Lung (tissue), 12 donors: Measurements from ENCODE around the gene NLRC3. TPM values are rescaled to one million over a fixed set of nuclear protein-coding genes. Genes with fewer than 3 reads are reported as not detected.

Source experiments
- ATAC-seq: fragments of 200-7000 bp; cut with Tn5 transposase; one replicate; pipeline ENCODE4 v1.9.1; 2020; ENCODE audit warnings: moderate number of reproducible peaks; ENCODE audit not compliant: insufficient read depth, low FRiP score
- DNase-seq, 3 donors: peaks; one replicate each; pipeline ENCODE4 v3.0.0-alpha.2; 2013 to 2017
- H3K27ac ChIP-seq, 2 donors: one replicate each; pipeline ENCODE4 v1.5.1; 2013; ENCODE audit warnings: mild to moderate bottlenecking in 2 of 2, moderate library complexity in 2 of 2, control low read depth in 1 of 2, inconsistent platforms in 1 of 2, low read depth in 1 of 2, low read length in 1 of 2
- H3K27me3 ChIP-seq, 3 donors: one replicate each; pipeline ENCODE4 v1.5.1; 2013; ENCODE audit warnings: low read length in 2 of 3; ENCODE audit not compliant: control insufficient read depth in 3 of 3, insufficient read depth in 3 of 3
- H3K36me3 ChIP-seq, 4 donors: one replicate each; pipeline ENCODE4 v1.5.1; 2013; ENCODE audit warnings: low read length in 4 of 4, mild to moderate bottlenecking in 1 of 4, moderate library complexity in 1 of 4; ENCODE audit not compliant: control insufficient read depth in 4 of 4, insufficient read depth in 4 of 4
- H3K4me1 ChIP-seq, 5 donors: one replicate each; pipeline ENCODE4 v1.5.1; 2013; ENCODE audit warnings: low read length in 5 of 5, mild to moderate bottlenecking in 2 of 5, moderate library complexity in 1 of 5; ENCODE audit not compliant: control insufficient read depth in 5 of 5, insufficient read depth in 5 of 5
- H3K4me3 ChIP-seq: one replicate; pipeline ENCODE4 v1.5.1; 2013; ENCODE audit warnings: mild to moderate bottlenecking, control low read depth, moderate library complexity
- H3K9ac ChIP-seq, 2 donors: one replicate each; pipeline ENCODE4 v1.5.1; 2013; ENCODE audit warnings: low read length in 2 of 2, control low read depth in 1 of 2; ENCODE audit not compliant: insufficient read depth in 1 of 2
- H3K9me3 ChIP-seq, 4 donors: one replicate each; pipeline ENCODE4 v1.5.1; 2013; ENCODE audit warnings: low read length in 3 of 4, mild to moderate bottlenecking in 1 of 4, moderate library complexity in 1 of 4; ENCODE audit not compliant: control insufficient read depth in 4 of 4, insufficient read depth in 3 of 4
- WGBS, 2 donors: extraction: QIAGEN DNeasy Blood & Tissue Kit; methylation state at CpG; one replicate each; pipeline ENCODE4 v1.1.7; 2013; 5-methylcytosine and 5-hydroxymethylcytosine counted together
- polyA plus RNA-seq, 2 donors: library from polyadenylated mRNA; stranded (reverse); fragments of 200-250 nt; gene quantifications; one replicate each; pipeline ENCODE4 v1.2.1, GENCODE V29; 2013
- total RNA-seq, 2 donors: library from RNA; depleted of rRNA in 1 of 2; stranded (reverse); fragments of >200 nt in 1 of 2; gene quantifications; one replicate each; pipeline ENCODE4 v1.2.1, GENCODE V29; 2014 to 2021
- TF ChIP-seq, protein P1 (sequence below): IDR thresholded peaks from 2 replicates; pipeline ENCODE4 v1.5.1; 2012; ENCODE audit warnings: mild to moderate bottlenecking; ENCODE audit errors: control extremely low read depth, extremely low read depth
- donor health status: control.
- donor health status: control.
- donor health status: Bipolar disorder and iron deficiency.
- donor health status: healthy.
- donor health status: DM: yes; HTN: yes; CAD: no.

NLRC3 gene
- total and polyA plus RNA-seq, 4 donors: 1.1 to 4.4 (median 2.5) TPM

DNA sequence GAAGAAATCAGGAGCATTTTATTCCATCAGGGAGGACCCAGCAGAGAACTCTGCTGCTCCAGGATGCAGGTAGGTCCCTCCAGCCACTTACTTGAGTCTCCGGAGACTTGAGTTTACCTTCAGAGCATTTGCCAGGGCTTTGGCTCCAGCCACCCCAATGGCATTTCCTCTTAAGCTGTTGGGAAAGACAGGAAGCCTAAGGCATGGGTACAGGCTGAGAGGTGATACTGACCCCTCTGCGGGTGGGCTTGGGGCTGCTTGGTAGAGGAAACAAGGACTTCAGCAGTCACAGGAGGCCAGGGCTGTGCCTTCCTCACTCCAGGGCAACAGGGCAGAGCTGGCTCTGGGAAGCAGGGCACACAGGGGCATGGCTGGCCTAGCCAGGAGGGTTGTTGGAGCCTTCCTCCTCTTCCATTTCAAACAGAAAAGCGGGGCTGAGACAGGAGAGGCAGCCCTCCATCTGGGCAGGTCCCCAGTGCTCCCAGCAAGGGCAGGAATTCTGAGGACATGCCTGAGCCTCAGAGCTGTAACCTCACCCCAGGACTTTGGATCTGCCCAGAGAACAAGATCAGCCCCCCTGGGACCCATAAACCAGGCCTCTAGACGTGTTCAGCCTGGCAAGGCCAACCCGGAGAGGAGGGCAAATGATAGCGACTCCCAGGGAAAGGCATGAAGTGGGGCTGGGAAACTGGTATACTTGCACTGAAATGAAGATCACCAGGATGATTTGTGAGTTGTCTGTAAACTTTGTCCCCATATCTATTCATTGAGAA is 34.4 kb downstream of the NLRC3 start:
- no peak overlapping the region for H3K4me3 ChIP-seq
- H3K4me1 ChIP-seq: peaks cover 0 to 4% (median 0%) of the 10 kb centered on the region in 5 donors
- ATAC-seq (no peak), DNase-seq (no peak)
- H3K27me3 ChIP-seq: no peaks in the 10 kb centered on the region
- no peak overlapping the region for H3K9ac ChIP-seq
- TF ChIP-seq, protein P1, sequence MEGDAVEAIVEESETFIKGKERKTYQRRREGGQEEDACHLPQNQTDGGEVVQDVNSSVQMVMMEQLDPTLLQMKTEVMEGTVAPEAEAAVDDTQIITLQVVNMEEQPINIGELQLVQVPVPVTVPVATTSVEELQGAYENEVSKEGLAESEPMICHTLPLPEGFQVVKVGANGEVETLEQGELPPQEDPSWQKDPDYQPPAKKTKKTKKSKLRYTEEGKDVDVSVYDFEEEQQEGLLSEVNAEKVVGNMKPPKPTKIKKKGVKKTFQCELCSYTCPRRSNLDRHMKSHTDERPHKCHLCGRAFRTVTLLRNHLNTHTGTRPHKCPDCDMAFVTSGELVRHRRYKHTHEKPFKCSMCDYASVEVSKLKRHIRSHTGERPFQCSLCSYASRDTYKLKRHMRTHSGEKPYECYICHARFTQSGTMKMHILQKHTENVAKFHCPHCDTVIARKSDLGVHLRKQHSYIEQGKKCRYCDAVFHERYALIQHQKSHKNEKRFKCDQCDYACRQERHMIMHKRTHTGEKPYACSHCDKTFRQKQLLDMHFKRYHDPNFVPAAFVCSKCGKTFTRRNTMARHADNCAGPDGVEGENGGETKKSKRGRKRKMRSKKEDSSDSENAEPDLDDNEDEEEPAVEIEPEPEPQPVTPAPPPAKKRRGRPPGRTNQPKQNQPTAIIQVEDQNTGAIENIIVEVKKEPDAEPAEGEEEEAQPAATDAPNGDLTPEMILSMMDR: no peak
- no peak overlapping the region for H3K27ac ChIP-seq
- H3K9me3 ChIP-seq: no peaks in the 10 kb centered on the region
- H3K36me3 ChIP-seq: peaks cover 4 to 14% (median 9%) of the 10 kb centered on the region in 4 donors
- 83 to 89% methylated on average over 6 of the region's 6 CpGs for WGBS, 2 donors

DNA sequence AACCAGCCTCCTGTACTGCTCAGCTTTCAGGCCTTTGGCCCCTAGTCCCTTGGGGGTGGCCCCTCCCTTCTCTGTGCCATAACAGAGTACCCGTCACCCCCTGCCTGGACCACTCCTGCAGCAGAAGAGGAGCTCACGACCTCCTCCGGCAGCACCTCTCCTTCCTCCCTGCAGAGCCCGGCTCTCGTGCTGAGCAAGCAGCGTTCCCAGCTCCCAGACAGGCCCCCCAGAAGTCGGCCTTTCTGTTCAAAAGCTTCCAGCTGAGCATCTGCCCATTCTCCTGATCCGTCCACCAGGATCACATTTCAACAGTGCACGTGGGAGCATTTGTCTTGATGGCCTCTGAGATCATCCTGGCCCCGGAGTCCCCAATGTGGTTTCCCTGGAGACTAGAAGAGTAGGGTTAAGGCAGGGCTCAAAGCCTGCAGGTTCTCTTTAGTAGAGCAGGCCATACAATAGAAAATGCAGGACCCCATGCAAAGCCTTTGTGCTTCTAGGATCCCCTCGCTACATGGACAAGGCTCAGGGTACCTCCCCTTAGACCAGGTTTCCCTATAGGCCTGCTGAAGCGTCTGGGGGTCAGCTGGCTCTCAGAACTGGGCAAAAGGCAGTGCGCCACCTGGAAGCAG is 35.6 kb downstream of the NLRC3 start:
- DNase-seq: no peak
- no peak for ATAC-seq
- Histone ChIP-seq H3K36me3 (peaks cover 4 to 19% (median 9%) of the 10 kb centered on the region in 4 donors), H3K4me3 (no peak overlapping the region), H3K9ac (no peak overlapping the region), H3K4me1 (peaks cover 0 to 4% (median 0%) of the 10 kb centered on the region in 5 donors), H3K27ac (no peak overlapping the region), H3K27me3 (no peaks in the 10 kb centered on the region), H3K9me3 (no peaks in the 10 kb centered on the region)
- 89% methylated on average over 13 of the region's 13 CpGs for WGBS, 2 donors
- TF ChIP-seq, protein P1: no peak

DNA sequence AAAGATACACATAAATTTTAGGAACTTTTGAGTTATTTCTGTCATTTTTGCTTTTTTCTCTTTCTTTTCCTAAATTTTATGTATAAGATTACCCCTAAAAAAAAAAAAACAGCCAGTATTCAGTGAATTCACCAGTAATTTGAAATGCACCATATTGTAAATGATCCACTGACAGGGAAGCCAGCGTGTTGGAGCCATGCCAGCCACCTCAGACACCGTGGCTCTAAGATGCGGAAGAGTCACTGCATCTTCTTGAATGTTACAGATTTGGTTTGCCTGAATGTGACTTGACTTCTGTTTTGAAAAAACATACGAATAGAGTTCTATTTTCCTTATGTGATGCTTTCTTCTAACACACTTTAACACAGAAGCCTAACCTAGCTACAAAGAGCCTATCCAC is 39.0 kb downstream of the NLRC3 start:
- Histone ChIP-seq H3K9me3 (no peaks in the 10 kb centered on the region), H3K27me3 (no peaks in the 10 kb centered on the region), H3K36me3 (peaks cover 4 to 29% (median 21%) of the 10 kb centered on the region in 4 donors), H3K4me1 (peaks cover 0 to 4% (median 0%) of the 10 kb centered on the region in 5 donors), H3K27ac (no peak overlapping the region), H3K9ac (no peak overlapping the region), H3K4me3 (no peak overlapping the region)
- no peak for DNase-seq
- 69 to 86% methylated on average over 4 of the region's 4 CpGs for WGBS, 2 donors
- TF ChIP-seq, protein P1: no peak
- ATAC-seq: no peak
